Stimulated activated naive B cell treated with anti-CD40 and anti-IgM and Interleukin-4, amounts not matched to agents 10 μg/mL and 1 μg/mL and 100 μg/mL, for 72 hours (primary cell): ENCODE results near the gene WASF2.
"Not testable (repeated sequence)": the region's sequence is repeated elsewhere in the genome, so short reads cannot be mapped to it uniquely, and the experiment has no call there.

Source experiments
- ATAC-seq, 2 donors: fragments of 150-1000 bp; cut with Tn5 transposase; replicated peaks; 2 replicates each; pipeline ENCODE4 v1.10.0; 2021; ENCODE audit warnings: moderate library complexity in 1 of 2
- DNase-seq: peaks from one replicate; pipeline ENCODE4 v3.0.0; 2021
- H3K27ac Mint-ChIP-seq: one replicate; pipeline ENCODE4 v1.8.0; 2022; ENCODE audit warnings: mild to moderate bottlenecking, mixed read lengths
- H3K27me3 Mint-ChIP-seq, 2 donors: one replicate each; pipeline ENCODE4 v1.8.0; 2022; ENCODE audit warnings: mixed read lengths in 2 of 2
- H3K36me3 Mint-ChIP-seq, 2 donors: one replicate each; pipeline ENCODE4 v1.8.0; 2022; ENCODE audit warnings: mixed read lengths in 2 of 2, mild to moderate bottlenecking in 1 of 2
- H3K4me1 Mint-ChIP-seq, 2 donors: one replicate each; pipeline ENCODE4 v1.8.0; 2022; ENCODE audit warnings: mixed read lengths in 2 of 2, mild to moderate bottlenecking in 1 of 2
- H3K4me3 Mint-ChIP-seq, 2 donors: one replicate each; pipeline ENCODE4 v1.8.0; 2022; ENCODE audit warnings: mild to moderate bottlenecking in 2 of 2, mixed read lengths in 2 of 2, moderate library complexity in 1 of 2
- H3K9me3 Mint-ChIP-seq, 2 donors: one replicate each; pipeline ENCODE4 v1.8.0; 2022; ENCODE audit warnings: mixed read lengths in 2 of 2, mild to moderate bottlenecking in 1 of 2

WASF2 gene

DNA sequence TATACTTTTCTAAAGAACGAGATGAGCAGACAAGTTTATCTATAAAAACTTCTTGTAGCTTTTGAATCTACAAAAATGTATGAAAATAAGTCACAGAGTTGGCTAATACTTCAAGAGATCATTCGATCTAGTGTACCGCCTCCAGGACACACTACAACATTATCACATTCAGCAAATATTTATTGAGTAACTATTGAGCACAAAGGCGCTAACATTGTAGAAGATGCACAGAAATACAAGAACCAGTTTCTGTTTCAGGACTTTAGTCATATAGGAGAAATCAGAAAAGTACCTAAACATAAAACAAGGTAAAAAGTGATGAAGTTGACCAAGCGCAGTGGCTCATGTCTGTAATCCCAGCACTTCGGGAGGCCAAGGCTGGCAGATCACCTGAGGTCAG lies 20.6 kb downstream of the WASF2 start:
- Mint-ChIP-seq H3K9me3 (no peaks in the 10 kb centered on the region), H3K4me3 (no peak overlapping the region), H3K27me3 (no peaks in the 10 kb centered on the region), H3K36me3 (peaks cover 33 to 64% of the 10 kb centered on the region in 2 donors), H3K27ac (peak overlapping the region; percentile 66), H3K4me1 (peaks cover 48 to 85% of the 10 kb centered on the region in 2 donors)
- ATAC-seq, result no peak
- no peak for DNase-seq

DNA sequence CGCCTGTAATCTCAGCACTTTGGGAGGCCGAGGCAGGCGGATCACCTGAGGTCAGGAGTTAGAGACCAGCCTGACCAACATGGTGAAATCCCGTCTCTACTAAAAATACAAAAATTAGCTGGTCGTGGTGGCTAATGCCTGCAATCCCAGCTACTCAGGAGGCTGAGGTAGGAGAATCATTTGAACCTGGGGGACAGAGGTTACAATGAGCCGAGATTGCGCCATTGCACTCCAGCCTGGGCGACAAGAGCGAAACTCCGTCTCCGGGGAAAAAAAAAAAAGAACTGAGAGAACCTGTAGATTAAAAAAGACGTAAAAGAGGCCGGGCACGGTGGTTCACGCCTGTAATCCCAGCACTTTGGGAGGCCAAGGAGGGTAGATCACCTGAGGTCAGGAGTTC lies 21.6 kb downstream of the WASF2 start:
- not testable (repeated sequence) for H3K4me3 Mint-ChIP-seq, H3K27me3 Mint-ChIP-seq, H3K9me3 Mint-ChIP-seq, DNase-seq, ATAC-seq
- H3K4me1 Mint-ChIP-seq, result peaks cover 41 to 75% of the 10 kb centered on the region in 2 donors
- H3K36me3 Mint-ChIP-seq, result peaks cover 33 to 56% of the 10 kb centered on the region in 2 donors
- peak overlapping the region; percentile 78 for H3K27ac Mint-ChIP-seq

DNA sequence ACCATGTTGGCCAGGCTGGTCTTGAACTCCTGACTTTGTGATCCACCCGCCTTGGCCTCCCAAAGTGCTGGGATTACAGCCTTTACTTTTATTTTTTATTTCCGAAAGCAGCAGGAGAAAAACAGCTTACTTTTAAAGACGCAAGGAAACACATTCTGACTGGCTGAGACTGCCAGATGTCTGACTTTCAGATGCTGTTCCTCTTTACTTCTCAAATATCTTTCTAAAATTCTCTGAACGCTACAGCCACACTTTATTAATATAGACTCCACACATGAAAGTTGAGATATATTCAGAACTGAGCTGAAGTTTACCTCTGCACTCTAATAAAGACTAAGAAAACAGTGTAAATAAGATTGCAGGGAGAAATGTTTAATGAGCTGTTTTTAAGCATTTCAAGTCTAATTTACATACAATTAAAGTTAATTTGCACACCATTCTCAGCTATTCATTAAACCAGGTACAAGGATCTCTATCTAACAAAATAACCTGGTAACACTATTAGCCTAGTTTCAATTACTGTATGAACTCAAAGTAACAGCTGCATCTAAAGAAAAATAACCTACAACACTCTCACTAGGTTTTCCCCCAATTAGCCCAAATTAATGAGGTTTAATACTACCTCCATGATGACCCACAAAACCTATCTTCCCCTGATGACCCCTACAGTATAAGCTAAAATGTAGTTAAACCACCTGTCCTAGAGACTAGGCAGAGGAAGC lies 24.9 kb downstream of the WASF2 start:
- Mint-ChIP-seq H3K27me3 (no peaks in the 10 kb centered on the region), H3K27ac (peak overlapping the region; percentile 51), H3K36me3 (peaks cover 24 to 35% of the 10 kb centered on the region in 2 donors), H3K4me1 (peaks cover 29 to 59% of the 10 kb centered on the region in 2 donors), H3K4me3 (no peak overlapping the region), H3K9me3 (no peaks in the 10 kb centered on the region)
- ATAC-seq (no peak), DNase-seq (no peak)

DNA sequence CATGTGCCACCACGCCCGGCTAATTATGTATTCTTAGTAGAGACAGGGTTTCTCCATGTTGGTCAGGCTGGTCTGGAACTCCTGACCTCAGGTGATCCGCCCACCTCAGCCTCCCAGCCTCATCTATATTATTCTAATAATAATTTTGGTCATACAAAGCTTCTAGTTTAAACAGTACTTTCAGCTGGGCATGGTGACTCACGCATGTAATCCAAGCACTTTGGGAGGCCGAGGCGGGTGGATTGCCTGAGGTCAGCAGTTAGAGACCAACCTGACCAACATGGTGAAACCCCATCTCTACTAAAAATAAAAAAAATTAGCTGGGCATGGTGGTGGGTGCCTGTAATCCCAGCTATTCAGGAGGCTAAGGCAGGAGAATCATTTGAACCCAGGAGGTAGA lies 26.1 kb downstream of the WASF2 start:
- not testable (repeated sequence) for H3K9me3 Mint-ChIP-seq, DNase-seq, ATAC-seq, H3K27me3 Mint-ChIP-seq, H3K27ac Mint-ChIP-seq, H3K4me3 Mint-ChIP-seq
- H3K4me1 Mint-ChIP-seq, result peaks cover 20 to 50% of the 10 kb centered on the region in 2 donors
- H3K36me3 Mint-ChIP-seq, result peaks cover 13 to 24% of the 10 kb centered on the region in 2 donors

DNA sequence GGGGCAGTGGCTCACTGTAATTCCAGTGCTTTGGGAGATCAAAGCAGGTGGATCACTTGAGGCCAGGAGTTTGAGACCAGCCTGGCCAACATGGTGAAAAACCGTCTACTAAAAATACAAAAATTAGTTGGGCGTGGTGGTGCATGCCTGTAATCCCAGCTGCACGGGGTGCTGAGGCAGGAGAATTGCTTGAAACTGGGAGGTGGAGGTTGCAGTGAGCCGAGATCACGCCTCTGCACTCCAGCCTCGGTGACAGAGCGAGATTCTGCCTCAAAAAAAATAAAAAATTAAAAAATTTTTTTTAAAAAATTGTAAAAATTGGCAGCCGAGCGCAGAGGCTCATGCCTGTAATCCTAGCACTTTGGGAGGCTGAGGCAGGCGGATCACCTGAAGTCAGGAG lies 31.4 kb downstream of the WASF2 start:
- H3K9me3 Mint-ChIP-seq, DNase-seq, H3K4me3 Mint-ChIP-seq, H3K27me3 Mint-ChIP-seq, H3K27ac Mint-ChIP-seq, ATAC-seq: not testable (repeated sequence)
- peaks cover 6 to 21% of the 10 kb centered on the region in 2 donors for H3K36me3 Mint-ChIP-seq
- peaks cover 19 to 51% of the 10 kb centered on the region in 2 donors for H3K4me1 Mint-ChIP-seq

DNA sequence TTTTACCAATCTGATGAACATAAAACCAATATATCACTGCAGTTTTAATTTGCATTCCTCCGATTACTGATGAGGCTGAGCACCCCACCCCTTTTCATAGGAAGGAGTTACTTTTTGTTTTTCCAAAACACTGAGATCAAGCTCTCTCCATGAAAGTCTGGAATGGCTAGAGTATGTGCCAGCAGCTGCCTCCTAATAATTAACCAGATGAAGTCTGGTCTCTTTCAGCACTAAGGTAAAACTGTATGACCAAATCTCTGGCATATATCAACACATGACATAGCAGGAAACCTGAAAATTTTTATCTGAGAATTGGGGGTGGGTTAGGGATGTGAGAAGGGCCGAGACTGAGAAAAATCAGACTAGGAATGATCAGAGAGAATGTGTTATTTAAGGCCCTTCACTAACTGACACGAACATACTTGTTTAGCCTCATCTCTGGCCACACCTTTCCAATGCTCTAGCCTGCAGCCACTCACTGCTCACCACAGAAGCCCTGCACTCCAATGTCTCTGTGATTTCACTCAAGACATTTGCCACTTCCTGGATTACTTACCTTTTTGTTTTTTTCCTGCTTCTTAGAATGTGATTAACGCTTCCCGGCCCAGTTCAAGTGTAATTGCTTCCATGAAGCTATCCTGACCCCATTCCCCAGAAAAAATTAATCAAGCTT lies 34.7 kb downstream of the WASF2 start:
- Mint-ChIP-seq H3K4me3 (no peak overlapping the region), H3K36me3 (peaks cover 11 to 24% of the 10 kb centered on the region in 2 donors), H3K4me1 (peaks cover 25 to 47% of the 10 kb centered on the region in 2 donors), H3K27me3 (no peaks in the 10 kb centered on the region), H3K9me3 (no peaks in the 10 kb centered on the region), H3K27ac (peak overlapping the region; percentile 59)
- peak in 1 of 2 donors; percentile 61 for ATAC-seq
- DNase-seq, result no peak

DNA sequence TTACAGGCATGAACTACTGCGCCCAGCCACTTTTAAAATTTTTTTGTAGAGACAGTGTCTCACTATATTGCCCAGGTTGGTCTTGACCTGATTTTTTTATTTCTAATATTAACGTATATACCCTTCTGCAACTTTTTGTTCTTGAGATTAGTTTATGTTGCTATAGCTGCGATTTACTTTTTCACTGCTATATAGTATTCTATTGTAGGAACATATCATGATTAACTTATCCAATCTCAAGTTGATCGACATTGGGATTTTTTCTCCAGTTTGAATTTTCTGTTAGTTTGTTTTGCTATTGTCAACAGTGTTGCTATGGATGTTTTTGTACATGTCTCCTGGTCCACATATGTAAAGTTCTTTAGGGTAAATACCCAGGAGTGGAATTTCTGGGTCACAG lies 35.4 kb downstream of the WASF2 start:
- H3K27ac Mint-ChIP-seq, result no peak overlapping the region
- H3K4me1 Mint-ChIP-seq, result peaks cover 23 to 43% of the 10 kb centered on the region in 2 donors
- peaks cover 13 to 27% of the 10 kb centered on the region in 2 donors for H3K36me3 Mint-ChIP-seq
- no peak overlapping the region for H3K4me3 Mint-ChIP-seq
- ATAC-seq, result no peak
- no peaks in the 10 kb centered on the region for H3K27me3 Mint-ChIP-seq
- no peak for DNase-seq
- no peaks in the 10 kb centered on the region for H3K9me3 Mint-ChIP-seq

DNA sequence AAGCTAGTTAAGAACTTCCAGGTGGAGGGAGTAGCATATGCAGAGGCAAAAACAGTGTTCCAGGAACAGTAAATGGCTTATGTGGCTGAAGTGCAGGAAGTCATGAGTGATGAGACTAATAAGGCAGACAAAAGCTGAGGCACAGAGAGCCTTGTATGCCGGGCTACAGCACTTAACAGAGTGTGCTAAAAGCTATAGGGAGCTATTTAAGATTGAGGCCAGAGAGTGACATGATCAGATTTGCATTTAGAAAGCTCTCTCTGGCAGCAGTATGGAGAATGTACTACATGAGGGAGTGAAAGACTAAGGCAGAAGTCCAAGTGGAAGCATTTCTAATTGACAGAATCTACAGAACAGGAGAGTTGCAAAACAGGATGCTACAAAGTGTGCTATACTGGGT lies 38.6 kb downstream of the WASF2 start:
- no peak for DNase-seq
- no peak overlapping the region for H3K27ac Mint-ChIP-seq
- H3K4me1 Mint-ChIP-seq, result peaks cover 37 to 60% of the 10 kb centered on the region in 2 donors
- H3K4me3 Mint-ChIP-seq, result no peak overlapping the region
- H3K9me3 Mint-ChIP-seq, result peaks cover 0 to 4% of the 10 kb centered on the region in 2 donors
- ATAC-seq, result no peak
- H3K27me3 Mint-ChIP-seq, result no peaks in the 10 kb centered on the region
- peaks cover 26 to 43% of the 10 kb centered on the region in 2 donors for H3K36me3 Mint-ChIP-seq

DNA sequence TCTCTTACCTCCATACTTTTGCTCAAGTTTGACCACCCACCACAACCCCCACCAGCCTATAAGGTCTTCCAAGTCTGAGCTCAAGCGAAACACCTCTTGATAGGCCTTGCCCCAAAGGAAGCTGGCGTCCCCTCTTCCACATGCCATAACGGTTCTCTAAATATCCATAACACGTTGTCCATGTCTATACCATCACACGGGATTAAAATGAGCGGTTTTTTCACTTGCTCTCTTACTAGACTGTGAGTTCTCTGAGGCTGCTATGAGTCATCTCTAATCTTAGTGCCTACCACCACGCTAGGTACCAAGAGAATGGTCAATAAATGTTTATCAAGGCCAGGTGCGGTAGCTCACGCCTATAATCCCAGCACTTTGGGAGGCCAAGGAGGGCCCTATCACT lies 41.0 kb downstream of the WASF2 start:
- peaks cover 34 to 62% of the 10 kb centered on the region in 2 donors for H3K4me1 Mint-ChIP-seq
- DNase-seq (no peak), ATAC-seq (peak in 1 of 2 donors; percentile 42)
- peaks cover 0 to 4% of the 10 kb centered on the region in 2 donors for H3K9me3 Mint-ChIP-seq
- H3K4me3 Mint-ChIP-seq, result no peak overlapping the region
- H3K27me3 Mint-ChIP-seq, result no peaks in the 10 kb centered on the region
- peak overlapping the region; percentile 20 for H3K27ac Mint-ChIP-seq
- H3K36me3 Mint-ChIP-seq, result peaks cover 25 to 26% of the 10 kb centered on the region in 2 donors

DNA sequence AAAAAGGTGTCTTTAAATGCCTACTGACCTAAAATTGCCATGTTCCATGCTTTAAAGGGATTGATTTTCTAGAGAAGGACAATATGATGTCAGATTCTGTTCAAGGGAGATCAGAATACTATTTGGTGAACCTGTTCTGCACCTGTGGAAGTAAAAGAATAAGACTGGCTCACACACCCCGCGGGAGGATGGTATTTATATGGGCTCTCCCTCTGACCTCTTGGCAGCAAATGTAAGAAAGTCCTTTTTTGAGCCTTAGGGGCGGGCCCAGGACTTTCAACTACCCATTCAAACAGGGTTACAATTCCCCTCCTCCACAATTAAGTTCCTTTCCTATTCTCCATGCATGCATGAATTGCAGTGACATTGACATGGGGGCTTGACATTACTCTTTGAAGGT lies 42.1 kb downstream of the WASF2 start:
- Mint-ChIP-seq H3K4me3 (no peak overlapping the region), H3K9me3 (peaks cover 0 to 4% of the 10 kb centered on the region in 2 donors), H3K36me3 (peaks cover 26 to 28% of the 10 kb centered on the region in 2 donors), H3K27ac (no peak overlapping the region), H3K4me1 (peaks cover 34 to 59% of the 10 kb centered on the region in 2 donors), H3K27me3 (no peaks in the 10 kb centered on the region)
- DNase-seq (no peak), ATAC-seq (peak; percentile 6 to 10)

DNA sequence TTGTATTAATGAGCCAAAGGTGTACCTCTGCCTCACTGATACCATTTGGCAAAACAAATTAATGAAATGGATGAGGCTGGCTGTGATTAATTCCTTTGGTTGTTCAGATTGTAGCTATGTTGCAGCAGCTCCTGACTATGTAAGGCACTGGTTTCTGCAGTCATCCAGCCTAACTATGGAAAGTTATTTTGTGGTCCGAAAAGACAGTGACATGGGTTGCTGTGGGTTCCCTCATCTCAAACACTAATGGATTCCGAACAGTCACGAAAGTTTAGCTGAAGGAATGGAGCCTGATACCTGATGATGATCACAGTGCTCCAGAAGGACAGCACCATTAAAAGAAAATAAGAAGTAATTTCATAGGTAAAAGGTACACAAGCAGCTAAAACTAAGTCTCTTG lies 42.6 kb downstream of the WASF2 start:
- no peak overlapping the region for H3K27ac Mint-ChIP-seq
- peaks cover 34 to 59% of the 10 kb centered on the region in 2 donors for H3K4me1 Mint-ChIP-seq
- ATAC-seq, result no peak
- DNase-seq, result no peak
- no peak overlapping the region for H3K4me3 Mint-ChIP-seq
- no peaks in the 10 kb centered on the region for H3K27me3 Mint-ChIP-seq
- H3K36me3 Mint-ChIP-seq, result peaks cover 26 to 28% of the 10 kb centered on the region in 2 donors
- H3K9me3 Mint-ChIP-seq, result peaks cover 0 to 4% of the 10 kb centered on the region in 2 donors

DNA sequence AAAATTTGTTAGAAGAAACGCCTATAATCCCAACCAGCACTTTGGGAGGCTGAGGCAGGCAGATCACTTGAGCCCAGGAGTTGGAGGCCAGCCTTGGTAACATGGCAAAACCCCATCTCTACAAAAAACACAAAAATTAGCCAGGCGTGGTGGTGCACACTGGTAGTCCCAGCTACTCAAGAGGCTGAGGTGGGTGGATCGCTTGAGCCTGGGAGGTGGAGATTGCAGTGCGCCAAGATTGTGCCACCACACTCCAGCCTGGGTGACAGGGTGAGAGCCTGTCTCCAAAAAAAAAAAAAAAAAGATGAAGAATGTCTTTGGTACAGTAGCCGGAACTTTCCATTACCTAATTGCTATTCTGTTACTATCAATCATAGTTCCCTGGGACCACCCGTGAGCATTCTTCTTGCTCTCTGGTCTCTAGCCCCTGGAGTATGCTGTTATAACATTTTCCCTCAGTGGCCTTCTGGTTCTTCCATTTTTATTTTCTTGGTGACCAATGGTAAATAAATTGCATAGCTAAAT lies 43.4 kb downstream of the WASF2 start:
- ATAC-seq (no peak), DNase-seq (no peak)
- H3K36me3 Mint-ChIP-seq, result peaks cover 26 to 28% of the 10 kb centered on the region in 2 donors
- peaks cover 34 to 57% of the 10 kb centered on the region in 2 donors for H3K4me1 Mint-ChIP-seq
- H3K4me3 Mint-ChIP-seq, result no peak overlapping the region
- H3K27ac Mint-ChIP-seq, result peak overlapping the region; percentile 77
- peaks cover 0 to 4% of the 10 kb centered on the region in 2 donors for H3K9me3 Mint-ChIP-seq
- H3K27me3 Mint-ChIP-seq, result no peaks in the 10 kb centered on the region

DNA sequence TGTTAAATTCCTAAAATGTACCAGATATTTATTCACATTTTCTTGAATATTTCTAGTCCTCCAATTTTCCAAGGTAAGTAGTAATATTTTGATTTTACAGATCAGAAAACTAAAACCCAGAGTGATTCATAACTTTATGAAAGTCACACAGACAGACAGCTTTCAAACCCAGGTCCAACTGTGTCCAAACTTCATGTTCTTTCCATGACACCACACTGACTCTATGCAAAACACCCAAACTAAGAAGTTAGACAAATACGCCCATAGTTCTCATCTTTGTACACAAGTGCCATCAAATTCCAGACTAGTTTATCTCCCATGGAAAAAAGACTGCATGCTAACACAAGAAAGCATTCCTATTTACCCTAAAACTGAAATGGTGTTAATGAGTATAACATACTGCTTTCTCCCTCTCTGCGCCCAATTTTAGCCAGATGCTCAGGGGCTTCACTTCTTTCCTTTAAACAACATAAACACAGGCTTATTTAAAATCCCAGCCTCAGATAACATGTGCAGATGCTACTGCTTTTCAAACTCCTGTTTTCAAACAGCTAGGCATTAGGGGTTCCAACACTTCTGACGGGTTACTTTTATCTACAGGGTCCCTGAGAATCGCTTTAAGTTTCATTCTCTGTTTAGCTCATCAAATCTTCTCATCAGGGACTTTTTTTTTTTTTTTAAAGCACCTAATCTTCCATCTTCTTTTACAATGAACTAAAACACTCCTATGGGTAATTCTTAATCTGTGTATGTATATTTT lies 44.6 kb downstream of the WASF2 start:
- H3K4me3 Mint-ChIP-seq, result peak overlapping the region; percentile 39 to 52
- H3K27ac Mint-ChIP-seq, result peak overlapping the region; percentile 91

DNA sequence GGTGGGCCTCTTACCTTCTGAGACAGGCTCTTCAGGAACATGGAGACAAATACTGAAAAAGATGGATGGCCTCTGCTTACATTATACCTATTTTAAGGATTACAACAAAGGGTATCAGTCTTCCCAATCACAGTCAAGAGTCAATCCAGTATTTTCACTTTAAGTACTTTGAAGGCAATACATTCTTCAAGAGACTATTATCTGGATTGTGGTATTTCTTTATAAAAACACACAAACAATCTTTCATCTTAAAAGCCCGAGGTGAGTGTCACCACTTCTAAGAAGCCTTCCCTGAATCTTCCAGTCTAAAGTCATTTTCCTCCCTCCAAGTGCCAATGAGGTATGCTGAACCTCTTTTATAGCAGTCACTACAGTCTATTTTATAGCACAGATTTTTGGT lies 45.3 kb downstream of the WASF2 start:
- DNase-seq (no peak), ATAC-seq (no peak)
- peak overlapping the region; percentile 91 for H3K27ac Mint-ChIP-seq
- peaks cover 26 to 28% of the 10 kb centered on the region in 2 donors for H3K36me3 Mint-ChIP-seq
- no peak overlapping the region for H3K4me3 Mint-ChIP-seq
- H3K27me3 Mint-ChIP-seq, result no peaks in the 10 kb centered on the region
- H3K4me1 Mint-ChIP-seq, result peaks cover 31 to 57% of the 10 kb centered on the region in 2 donors
- H3K9me3 Mint-ChIP-seq, result peaks cover 0 to 4% of the 10 kb centered on the region in 2 donors

More for the DNA sequence above, 44.6 kb downstream of the WASF2 start:
- Mint-ChIP-seq H3K27me3 (no peaks in the 10 kb centered on the region), H3K4me1 (peaks cover 28 to 50% of the 10 kb centered on the region in 2 donors), H3K9me3 (peaks cover 0 to 4% of the 10 kb centered on the region in 2 donors), H3K36me3 (peaks cover 24% of the 10 kb centered on the region in 2 donors)
- peak; percentile 70 for ATAC-seq
- DNase-seq, result no peak
